Middle frontal gyrus (tissue), 1 donor: ENCODE data around the gene NAPG.
A peak's percentile ranks its signal among the peaks of the same experiment; 100 is the strongest.
"Not testable (repeated sequence)": the region's sequence is repeated elsewhere in the genome, so short reads cannot be mapped to it uniquely, and the experiment has no call there.

ENCODE experiments used
- DNase-seq: peaks from one replicate; pipeline ENCODE4 v3.0.0-alpha.2; 2015; ENCODE audit warnings: low spot score; ENCODE audit errors: extremely low spot score

Gene NAPG

DNA sequence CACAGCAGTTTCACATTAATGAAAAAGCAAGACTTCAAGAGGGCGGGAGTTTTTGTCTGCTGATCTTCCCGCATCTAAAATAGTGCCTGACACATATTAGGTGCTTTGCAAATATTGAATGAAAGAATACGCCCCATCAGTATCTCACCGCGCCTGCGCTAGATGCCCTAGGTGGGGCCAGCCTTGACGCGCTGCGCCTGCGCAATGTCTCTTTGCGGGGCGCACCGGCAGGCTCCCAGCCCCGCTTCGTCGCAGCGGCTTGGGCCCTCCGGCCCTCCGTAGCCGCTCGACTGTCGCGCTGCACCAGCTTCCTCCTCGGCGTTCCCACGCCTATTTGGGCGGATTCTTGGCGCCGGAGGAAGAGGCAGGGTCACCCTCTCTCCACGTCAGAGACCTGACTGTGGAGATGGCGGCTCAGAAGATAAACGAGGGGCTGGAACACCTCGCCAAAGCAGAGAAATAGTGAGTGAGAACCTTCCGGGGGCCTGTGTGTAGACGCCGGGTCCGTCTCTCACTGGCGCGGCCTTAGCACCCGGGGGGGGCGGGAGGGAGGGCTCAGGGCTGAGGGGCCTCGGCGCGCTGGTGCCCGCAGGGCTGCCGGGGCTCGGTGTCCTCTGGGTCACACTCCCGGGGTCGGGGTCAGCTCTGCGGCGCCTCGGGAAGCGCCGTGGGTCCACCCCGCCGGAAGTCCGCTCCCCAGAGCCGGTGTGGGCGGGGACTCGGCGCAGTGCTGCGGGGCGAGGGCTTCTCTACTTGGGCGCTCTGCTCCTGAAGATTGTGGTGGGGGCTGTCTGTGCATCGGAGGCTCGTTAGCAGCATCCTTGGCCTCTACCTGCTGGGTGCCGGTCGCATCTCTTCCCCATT lies at the start of gene NAPG:
Gene NAPG (plus strand): TSS at position 331 of the 864 bp plus-strand sequence. CDS start 76 bp downstream, at position 407.
- DNase-seq, result peak; percentile 91

- no peak for DNase-seq
Measured at GRCh38 chr18:10476338-10476791, 49.5 kb upstream of the NAPG start.

- no peak for DNase-seq
Measured at GRCh38 chr18:10477121-10477862, 48.5 kb upstream of the NAPG start.

DNA sequence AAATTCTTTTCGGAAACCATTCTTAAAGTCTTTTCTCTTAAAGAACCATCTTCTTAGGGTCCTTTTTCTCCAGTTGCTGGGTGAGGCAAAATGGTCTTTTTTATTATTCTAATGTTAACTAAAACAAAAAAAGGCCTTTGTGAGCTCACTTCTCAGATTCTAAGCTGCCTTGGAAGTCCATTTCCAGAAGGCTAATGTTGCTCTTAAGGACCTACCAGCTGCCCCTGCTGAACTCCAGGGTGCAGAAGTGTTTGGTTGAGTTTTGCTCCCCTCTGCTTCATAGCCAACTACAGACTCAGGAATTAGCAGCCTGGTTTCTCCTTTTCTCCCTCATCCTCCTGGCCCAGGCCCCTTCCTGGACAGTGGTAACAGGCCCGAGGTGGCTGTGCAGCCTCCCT lies 48.0 kb upstream of the NAPG start:
- no peak for DNase-seq

- no peak for DNase-seq
Measured at GRCh38 chr18:10481831-10482230, 44.0 kb upstream of the NAPG start.

- DNase-seq, result no peak
Measured at GRCh38 chr18:10482363-10482984, 43.4 kb upstream of the NAPG start.

- no peak for DNase-seq
Measured at GRCh38 chr18:10482985-10483949, 42.6 kb upstream of the NAPG start.

GRCh38 chr18:10485475-10485874 lies 40.4 kb upstream of the NAPG start:
- DNase-seq, result no peak

DNA sequence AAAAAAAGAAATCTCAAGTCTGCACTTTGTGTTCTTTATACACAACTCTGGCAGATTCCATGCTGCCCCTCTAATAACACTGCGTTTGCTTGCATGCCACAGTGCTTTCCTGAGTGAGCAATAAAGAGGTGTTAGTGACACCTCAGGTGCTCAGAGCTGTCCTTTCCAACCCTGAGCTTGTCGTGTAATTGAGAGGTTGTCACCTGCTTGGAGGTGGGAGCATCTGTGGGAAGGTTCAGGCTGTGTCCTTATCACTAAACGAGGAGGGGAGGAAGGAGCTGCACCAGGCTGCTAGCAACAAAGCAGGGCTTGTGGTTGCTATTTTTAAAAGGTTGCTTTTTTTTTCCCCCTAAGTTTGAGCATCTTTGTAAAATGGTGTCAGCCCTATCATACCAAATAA lies 39.5 kb upstream of the NAPG start:
- DNase-seq, result no peak

- no peak for DNase-seq
Measured at GRCh38 chr18:10487154-10487553, 38.7 kb upstream of the NAPG start.

DNA sequence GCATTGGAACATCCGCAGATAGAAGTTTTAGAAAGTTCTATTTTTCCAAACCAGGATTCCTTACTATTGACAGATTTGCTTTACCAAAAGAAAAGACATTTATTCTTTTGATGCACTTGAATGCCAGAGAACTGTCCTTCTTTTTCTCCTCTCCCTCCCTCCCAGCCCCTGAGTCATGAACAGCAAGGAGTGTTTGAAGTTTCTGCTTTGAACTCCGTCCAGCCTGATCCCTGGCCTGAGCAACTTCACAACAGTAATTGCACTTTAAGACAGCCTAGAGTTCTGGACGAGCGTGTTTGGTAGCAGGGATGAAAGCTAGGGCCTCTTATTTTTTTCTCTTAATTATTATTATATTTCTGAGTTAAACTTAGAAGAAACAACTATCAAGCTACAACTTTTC lies 37.8 kb upstream of the NAPG start:
- DNase-seq, result no peak

DNA sequence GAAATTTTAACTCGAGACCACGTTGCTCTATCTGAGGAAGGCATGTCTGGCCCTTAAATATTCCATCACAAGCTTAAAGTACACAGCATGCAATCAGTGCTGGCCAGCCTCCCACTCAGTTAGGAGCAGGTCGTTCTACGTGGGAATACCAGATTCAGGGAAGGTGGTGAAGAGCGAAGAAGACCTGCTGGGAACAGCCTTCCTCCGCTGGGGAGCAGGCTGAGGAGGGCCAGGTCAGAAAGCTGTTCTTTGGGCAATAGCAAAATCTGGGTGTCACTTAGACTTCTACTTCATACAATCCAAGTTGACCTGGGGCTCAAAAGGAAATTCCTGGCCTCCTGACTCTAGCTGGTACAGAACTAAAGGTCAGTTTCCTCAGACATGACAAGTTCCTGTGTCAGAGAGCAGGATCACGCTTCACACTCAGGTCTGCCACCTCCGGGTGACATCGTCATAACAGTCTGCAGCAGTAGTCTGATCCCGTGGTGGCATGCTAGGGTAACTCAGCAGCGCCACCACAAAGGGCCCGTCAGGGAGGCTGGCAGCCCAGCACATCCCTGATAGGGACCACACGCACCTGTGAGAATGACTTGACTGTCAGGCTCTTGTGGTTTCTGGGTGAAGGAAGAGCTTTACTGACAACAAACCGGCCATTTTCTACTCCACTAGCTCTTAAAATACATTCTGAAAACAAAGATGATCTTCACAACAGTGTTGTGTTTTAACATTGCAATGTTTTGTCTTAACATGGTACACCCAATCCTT lies 35.2 kb upstream of the NAPG start:
- DNase-seq, result no peak

DNA sequence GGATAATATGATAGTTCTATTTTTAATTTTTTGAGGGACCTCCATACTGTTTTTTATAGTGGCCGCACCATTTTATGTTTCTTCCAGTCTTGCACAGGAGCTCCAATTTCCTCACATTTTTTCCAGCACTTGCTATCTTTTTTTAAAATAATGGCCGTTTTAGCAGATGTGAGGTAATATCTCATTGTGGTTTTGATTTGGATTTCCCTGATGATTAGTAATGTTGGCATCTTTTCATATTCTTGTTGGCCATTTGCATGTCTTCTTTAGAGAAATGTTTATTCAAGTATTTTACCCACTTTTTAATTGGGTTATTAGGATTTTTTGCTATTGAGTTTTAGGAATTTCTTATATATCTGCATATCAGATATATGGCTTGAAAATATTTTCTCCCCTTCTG lies 29.9 kb upstream of the NAPG start:
- no peak for DNase-seq

- DNase-seq, result no peak
Measured at GRCh38 chr18:10497206-10497749, 28.5 kb upstream of the NAPG start.

DNA sequence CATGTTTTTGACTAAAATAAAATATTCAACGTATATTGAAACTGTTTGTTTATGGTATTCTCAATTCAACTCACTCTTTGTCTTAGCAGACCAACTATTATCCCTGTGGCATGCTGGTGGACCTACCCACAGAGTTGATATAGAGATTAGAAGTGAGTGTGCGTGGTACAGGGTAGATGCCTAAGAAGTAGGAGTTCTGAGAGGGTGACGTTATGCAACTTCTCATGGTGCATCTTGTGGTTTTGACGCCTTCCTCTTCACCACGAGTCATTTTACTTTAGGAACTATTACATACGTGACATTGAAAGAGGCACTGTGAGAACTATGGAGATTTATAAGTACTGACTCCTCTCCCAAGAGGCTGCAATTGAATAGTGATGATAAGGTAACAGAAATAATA lies 26.6 kb upstream of the NAPG start:
- no peak for DNase-seq

DNA sequence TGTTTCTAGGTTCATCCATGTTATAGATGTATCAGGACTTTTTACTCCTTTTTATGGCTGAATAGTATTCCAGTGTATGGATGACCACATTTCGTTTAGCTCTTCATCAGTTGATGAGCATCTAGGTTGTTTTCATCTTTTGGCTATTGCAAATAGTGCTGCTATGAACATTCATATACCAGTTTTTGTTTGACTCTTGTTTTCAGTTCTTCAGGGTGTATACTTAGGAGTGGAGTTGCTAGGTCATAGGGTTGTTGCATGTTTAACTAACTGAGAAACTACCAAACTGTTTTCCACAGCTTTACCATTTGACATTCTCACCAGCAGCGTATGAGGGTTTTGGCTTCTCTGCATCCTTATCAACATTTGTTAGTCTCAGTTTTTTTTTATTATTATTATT lies 25.8 kb upstream of the NAPG start:
- no peak for DNase-seq

DNA sequence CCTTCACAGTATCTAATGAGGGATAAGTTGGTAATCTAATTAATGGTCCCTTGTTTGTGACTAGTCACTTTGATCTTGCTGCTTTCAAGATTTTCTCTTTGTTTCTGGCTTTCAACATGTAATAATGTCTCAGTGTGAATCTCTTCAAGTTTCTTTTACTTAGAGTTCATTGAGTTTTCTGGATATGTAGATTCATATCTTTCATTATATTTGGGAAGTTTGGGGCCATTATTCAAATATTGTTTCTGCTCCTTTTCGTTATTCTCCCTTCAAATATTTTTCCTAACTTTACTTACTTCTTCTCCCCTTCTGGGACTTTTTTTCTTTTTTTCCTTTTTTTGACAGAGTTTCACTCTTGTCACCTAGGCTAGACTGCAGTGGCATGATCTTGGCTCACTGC lies 21.1 kb upstream of the NAPG start:
- no peak for DNase-seq

DNA sequence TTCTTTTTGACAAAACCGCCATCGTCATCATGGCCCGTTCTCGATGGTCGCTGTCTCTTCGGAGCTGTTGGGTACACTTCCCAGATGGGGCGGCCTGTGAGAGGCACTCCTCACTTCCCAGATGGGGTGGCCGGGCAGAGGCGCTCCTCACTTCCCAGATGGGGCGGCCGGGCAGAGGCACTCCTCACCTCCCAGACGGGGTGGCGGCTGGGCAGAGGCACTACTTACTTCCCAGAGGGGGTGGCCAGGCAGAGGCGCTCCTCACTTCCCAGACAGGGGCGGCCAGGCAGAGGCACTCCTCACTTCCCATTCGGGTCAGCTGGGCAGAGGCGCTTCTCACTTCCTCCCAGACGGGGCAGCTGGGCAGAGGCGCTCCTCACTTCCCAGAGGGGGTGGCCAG lies 19.9 kb upstream of the NAPG start:
- not testable (repeated sequence) for DNase-seq

DNA sequence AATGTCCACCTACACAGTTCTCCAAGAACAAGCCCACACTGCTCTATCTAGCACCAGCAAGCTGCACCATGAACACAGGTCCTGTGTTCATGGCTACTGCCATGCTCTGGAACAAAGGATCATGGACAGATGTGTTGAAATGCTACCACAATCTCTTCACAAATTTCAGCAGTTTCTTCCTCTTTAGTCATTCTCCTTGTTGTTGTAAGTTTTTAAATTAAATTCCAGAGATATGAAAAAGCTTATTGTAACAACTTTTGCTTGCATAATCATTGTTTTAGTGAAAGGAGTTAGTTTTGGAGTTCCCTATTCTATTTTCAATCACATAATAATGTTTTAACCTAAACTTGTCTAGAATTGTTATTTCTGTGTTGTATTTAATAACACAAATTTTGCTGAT lies 17.2 kb upstream of the NAPG start:
- no peak for DNase-seq

DNA sequence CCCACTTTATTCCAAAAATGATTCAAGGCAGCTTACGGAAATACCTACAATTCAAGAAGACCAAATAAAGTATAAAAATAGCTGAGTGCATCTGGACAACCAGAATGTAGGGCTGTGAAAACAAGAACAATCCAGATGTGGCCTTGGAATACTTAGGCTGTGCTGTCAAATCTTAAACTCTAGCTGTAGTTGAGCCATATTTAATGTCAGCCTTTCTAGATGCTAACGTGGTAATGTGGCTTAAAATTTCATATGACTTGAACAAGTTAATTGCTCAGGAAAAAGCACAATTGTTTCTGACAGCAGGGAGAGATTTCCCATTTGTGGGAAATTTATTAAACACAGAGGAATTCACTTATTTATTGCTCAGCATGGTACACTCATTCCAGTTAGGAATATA lies 14.6 kb upstream of the NAPG start:
- no peak for DNase-seq
